ENCODE measurements around the gene RGP1. TPM values are rescaled to one million over a fixed set of nuclear protein-coding genes. Genes with fewer than 3 reads are reported as not detected.

Gene RGP1
- total RNA-seq, 1 donor from 2014 or later: 34.6 TPM

DNA sequence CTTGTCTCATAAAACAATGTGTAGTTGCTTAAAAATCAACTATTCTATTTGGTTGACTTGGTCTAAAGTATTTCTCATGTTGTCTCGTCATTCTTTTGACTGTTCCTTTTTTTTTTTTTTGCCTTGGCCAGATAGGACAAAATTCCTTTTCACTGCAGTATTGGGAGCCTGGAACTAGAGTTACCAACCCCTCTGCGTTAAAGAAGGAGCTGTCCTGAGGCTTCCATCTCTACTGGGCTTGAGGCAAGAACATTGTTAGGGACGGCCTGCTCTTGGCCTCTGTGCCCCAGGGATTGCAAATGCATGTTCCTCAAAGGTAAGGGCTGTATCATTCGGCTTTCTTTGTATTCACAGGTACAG lies 40.9 kb downstream of the RGP1 start:
- intact Hi-C loops (cut with DNase I): loop anchor here (2.0 kb wide), 1 partner anchor 93 kb away; no protein-coding TSS in a partner anchor
- H3K27ac ChIP-seq: no peak overlapping the region
- peaks cover 9% of the 10 kb centered on the region for H3K4me1 ChIP-seq
- no peaks in the 10 kb centered on the region for H3K36me3 ChIP-seq
- ATAC-seq (no peak), DNase-seq (no peak)
- TF ChIP-seq, protein P1, sequence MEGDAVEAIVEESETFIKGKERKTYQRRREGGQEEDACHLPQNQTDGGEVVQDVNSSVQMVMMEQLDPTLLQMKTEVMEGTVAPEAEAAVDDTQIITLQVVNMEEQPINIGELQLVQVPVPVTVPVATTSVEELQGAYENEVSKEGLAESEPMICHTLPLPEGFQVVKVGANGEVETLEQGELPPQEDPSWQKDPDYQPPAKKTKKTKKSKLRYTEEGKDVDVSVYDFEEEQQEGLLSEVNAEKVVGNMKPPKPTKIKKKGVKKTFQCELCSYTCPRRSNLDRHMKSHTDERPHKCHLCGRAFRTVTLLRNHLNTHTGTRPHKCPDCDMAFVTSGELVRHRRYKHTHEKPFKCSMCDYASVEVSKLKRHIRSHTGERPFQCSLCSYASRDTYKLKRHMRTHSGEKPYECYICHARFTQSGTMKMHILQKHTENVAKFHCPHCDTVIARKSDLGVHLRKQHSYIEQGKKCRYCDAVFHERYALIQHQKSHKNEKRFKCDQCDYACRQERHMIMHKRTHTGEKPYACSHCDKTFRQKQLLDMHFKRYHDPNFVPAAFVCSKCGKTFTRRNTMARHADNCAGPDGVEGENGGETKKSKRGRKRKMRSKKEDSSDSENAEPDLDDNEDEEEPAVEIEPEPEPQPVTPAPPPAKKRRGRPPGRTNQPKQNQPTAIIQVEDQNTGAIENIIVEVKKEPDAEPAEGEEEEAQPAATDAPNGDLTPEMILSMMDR (IDR thresholded peaks at IDR 0.05): no peak
- H3K4me3 ChIP-seq: no peak overlapping the region
- no peaks in the 10 kb centered on the region for H3K9me3 ChIP-seq
- H3K27me3 ChIP-seq: no peaks in the 10 kb centered on the region

DNA sequence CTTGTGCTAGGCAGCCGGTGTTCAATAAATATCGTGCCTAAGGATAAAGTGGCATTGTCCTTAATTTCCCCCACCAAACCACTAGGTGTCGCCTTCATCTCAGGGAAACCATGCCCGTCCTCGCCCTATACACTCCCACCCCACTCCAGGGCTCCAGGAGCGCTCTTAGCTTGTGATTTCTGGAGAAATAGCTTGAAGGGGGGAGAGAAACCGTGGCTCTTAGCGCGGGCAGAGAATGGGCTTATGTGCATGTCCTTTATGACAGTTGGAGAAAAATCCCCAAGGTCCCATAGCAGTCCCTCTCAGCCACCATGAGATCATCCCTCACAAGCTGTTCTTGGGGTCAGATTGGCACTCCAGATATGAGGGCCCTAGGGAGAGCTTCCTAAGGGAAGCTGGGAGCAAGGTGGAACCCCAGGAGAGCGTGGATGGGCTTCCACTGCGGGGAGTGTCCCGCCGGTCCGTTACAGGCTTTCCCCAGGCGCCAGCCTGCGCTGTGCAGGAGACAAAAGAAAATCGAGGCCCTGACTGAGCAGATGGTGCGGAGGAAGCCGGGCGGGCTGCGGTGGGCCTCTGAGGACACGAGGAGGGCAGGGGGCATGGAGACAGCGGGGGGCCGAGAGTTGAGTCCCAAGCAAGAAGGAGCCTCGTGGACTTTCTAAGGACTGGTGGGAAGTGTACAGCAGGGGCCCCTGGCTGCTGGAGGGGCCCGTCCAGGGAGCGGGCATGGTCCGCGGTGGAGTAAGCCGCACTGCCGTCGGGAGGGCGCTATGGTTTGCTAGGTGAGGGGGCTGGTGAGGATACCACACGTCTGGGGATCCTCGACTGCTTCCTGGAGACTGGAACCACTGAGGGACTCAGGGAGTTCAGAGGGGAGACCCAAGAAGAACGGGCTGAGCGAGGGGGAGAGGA lies 41.6 kb downstream of the RGP1 start:
- DNase-seq: no peak
- TF ChIP-seq, protein P1 (IDR thresholded peaks at IDR 0.05): peak; percentile 86
- no peaks in the 10 kb centered on the region for H3K27me3 ChIP-seq
- intact Hi-C loops (cut with DNase I): loop anchor here (2.0 kb wide), 1 partner anchor 92 kb away; no protein-coding TSS in a partner anchor
- no peaks in the 10 kb centered on the region for H3K9me3 ChIP-seq
- no peaks in the 10 kb centered on the region for H3K36me3 ChIP-seq
- peak; percentile 92 for ATAC-seq
- peak overlapping the region; percentile 50 for H3K4me3 ChIP-seq
- H3K4me1 ChIP-seq: peaks cover 12% of the 10 kb centered on the region
- peak overlapping the region; percentile 51 for H3K27ac ChIP-seq

DNA sequence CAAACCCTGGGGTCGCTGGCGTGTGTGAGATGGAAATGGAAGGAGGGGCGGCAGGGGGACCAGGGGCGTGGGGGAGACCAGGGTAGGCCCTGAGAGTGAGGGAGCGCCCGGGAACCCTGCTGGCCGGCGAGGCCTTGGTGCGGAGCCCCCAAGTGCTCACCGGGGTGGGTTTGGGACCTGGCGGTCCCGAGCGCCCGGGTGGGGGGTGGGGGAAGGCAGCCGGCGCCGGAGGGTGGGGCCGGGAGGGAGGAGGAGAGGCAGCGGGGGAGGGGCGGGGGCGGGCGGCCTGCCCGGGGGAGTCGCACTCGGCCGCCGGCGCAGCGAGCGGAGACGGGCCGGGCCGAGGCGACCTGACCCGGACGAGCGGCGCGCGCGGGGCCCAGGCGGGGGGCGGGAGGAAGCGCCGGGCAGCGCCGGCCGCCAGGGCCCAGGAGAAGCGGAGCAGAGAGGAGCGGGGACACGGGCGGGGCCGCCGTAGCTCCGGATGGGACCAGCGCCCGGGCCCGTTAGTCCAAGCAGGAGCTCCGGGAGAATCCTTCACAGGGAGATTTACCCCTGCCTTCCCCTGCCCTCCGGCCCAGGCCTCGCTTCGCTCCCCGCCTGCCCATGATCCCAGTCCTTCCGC lies 42.3 kb downstream of the RGP1 start, which contains the start of gene NPR2:
TSS of gene NPR2 (plus strand) at position 295 of the 625 bp plus-strand sequence. CDS start 818 bp downstream, outside the sequence.
- Histone ChIP-seq H3K27ac (peak within 1 kb of the TSS; percentile 66), H3K4me1 (peaks cover 12% of the 10 kb centered on the region), H3K4me3 (peak within 1 kb of the TSS; percentile 50), H3K9me3 (no peaks in the 10 kb centered on the region), H3K27me3 (no peaks in the 10 kb centered on the region), H3K36me3 (no peaks in the 10 kb centered on the region)
- TF ChIP-seq, protein P1 (IDR thresholded peaks at IDR 0.05): no peak
- intact Hi-C loops (cut with DNase I): loop anchor here (2.0 kb wide), 1 partner anchor 91 kb away; no protein-coding TSS in a partner anchor
- DNase-seq (peak; percentile 65), ATAC-seq (peak; percentile 60)

DNA sequence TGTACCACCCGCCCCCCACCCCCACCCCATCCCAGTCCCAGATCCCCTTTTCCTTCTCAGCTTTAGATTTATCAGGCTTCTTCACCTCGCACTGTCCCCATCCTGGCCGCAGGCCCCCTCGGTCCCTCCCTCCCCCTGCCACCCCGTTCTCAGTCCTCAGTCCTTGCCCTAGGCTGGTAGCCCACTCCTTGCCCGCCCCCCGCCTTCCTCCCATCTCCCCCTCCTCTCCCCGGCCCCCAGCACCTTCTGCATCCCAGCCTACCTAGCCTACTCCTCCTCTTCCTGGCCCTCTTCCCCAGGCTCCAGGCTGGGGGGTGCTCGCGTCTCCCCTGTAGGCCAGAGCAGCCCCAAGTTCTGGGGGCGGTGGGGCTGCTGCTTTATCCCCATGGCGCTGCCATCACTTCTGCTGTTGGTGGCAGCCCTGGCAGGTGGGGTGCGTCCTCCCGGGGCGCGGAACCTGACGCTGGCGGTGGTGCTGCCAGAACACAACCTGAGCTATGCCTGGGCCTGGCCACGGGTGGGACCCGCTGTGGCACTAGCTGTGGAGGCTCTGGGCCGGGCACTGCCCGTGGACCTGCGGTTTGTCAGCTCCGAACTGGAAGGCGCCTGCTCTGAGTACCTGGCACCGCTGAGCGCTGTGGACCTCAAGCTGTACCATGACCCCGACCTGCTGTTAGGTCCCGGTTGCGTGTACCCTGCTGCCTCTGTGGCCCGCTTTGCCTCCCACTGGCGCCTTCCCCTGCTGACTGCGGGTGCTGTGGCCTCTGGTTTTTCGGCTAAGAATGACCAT lies 43.1 kb downstream of the RGP1 start:
- ATAC-seq: no peak
- TF ChIP-seq, protein P1 (IDR thresholded peaks at IDR 0.05): no peak
- no peak for DNase-seq
- Histone ChIP-seq H3K4me1 (peaks cover 12% of the 10 kb centered on the region), H3K4me3 (peak overlapping the region; percentile 50), H3K36me3 (no peaks in the 10 kb centered on the region), H3K27ac (peak overlapping the region; percentile 66), H3K9me3 (no peaks in the 10 kb centered on the region), H3K27me3 (no peaks in the 10 kb centered on the region)
- intact Hi-C loops (cut with DNase I): no loop called here

DNA sequence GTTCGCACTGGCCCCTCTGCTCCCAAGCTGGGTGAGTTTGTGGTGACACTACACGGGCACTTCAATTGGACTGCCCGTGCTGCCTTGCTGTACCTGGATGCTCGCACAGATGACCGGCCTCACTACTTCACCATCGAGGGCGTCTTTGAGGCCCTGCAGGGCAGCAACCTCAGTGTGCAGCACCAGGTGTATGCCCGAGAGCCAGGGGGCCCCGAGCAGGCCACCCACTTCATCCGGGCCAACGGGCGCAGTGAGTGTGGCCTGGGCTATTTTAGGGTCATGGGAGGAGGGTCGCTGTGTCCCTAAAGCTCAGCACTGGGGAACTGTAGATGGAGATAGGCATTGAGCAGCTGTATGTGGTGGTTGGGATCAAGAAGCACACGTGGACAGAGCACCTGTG lies 43.7 kb downstream of the RGP1 start:
- TF ChIP-seq, protein P1 (IDR thresholded peaks at IDR 0.05): no peak
- intact Hi-C loops (cut with DNase I): no loop called here
- no peaks in the 10 kb centered on the region for H3K36me3 ChIP-seq
- no peak overlapping the region for H3K4me3 ChIP-seq
- peaks cover 12% of the 10 kb centered on the region for H3K4me1 ChIP-seq
- DNase-seq (no peak), ATAC-seq (no peak)
- no peaks in the 10 kb centered on the region for H3K9me3 ChIP-seq
- H3K27ac ChIP-seq: no peak overlapping the region
- H3K27me3 ChIP-seq: no peaks in the 10 kb centered on the region
